Measurements from ENCODE around the gene CPNE8. TPM values are rescaled to one million over a fixed set of nuclear protein-coding genes. Genes with fewer than 3 reads are reported as not detected.

The CPNE8 gene
- total RNA-seq, 1 experiment from 2014 or later, result 23.6 TPM

DNA sequence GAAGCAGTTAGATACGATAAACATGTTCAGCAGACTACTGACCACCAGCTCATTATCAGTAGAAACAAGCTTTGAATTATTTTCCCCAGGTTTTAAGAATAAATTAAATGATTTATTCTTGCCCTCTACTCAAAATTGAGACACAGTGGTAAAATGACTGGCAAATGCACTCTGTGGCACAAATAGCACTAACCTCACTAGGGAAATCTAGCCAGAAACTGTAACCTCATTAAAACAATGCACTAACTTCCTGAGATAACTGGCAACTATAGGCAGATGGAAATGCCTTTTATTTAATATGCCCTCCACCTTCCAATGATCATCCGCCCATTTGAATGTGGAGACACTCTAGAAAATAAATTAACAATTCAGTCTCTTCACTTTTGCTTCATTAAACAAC, 33.2 kb downstream of the CPNE8 start:
- Histone ChIP-seq H3K4me3 (ENCODE audit: low read depth in 2 of 2, low read length in 2 of 2) (no peak overlapping the region), H3K9me3 (ENCODE audit: control insufficient read depth, insufficient read depth, low read depth, low read length) (no peaks in the 10 kb centered on the region), H3K27me3 (ENCODE audit: control insufficient read depth, insufficient read depth, low read length) (no peaks in the 10 kb centered on the region), H3K4me1 (ENCODE audit: control insufficient read depth, insufficient read depth, low read length) (no peaks in the 10 kb centered on the region), H3K36me3 (ENCODE audit: control insufficient read depth, insufficient read depth, low read length) (no peaks in the 10 kb centered on the region), H3K27ac (ENCODE audit: low read length) (no peak overlapping the region)
- ChIA-PET POLR2A (no interaction called here), CTCF (no interaction called here)
- TF ChIP-seq, protein P1, sequence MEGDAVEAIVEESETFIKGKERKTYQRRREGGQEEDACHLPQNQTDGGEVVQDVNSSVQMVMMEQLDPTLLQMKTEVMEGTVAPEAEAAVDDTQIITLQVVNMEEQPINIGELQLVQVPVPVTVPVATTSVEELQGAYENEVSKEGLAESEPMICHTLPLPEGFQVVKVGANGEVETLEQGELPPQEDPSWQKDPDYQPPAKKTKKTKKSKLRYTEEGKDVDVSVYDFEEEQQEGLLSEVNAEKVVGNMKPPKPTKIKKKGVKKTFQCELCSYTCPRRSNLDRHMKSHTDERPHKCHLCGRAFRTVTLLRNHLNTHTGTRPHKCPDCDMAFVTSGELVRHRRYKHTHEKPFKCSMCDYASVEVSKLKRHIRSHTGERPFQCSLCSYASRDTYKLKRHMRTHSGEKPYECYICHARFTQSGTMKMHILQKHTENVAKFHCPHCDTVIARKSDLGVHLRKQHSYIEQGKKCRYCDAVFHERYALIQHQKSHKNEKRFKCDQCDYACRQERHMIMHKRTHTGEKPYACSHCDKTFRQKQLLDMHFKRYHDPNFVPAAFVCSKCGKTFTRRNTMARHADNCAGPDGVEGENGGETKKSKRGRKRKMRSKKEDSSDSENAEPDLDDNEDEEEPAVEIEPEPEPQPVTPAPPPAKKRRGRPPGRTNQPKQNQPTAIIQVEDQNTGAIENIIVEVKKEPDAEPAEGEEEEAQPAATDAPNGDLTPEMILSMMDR (IDR thresholded peaks at IDR 0.05), result no peak
- TF ChIP-seq SIN3A (IDR thresholded peaks at IDR 0.05; ENCODE audit: borderline replicate concordance, insufficient read depth, low read depth, low read length), result no peak
- TF ChIP-seq, protein P2, sequence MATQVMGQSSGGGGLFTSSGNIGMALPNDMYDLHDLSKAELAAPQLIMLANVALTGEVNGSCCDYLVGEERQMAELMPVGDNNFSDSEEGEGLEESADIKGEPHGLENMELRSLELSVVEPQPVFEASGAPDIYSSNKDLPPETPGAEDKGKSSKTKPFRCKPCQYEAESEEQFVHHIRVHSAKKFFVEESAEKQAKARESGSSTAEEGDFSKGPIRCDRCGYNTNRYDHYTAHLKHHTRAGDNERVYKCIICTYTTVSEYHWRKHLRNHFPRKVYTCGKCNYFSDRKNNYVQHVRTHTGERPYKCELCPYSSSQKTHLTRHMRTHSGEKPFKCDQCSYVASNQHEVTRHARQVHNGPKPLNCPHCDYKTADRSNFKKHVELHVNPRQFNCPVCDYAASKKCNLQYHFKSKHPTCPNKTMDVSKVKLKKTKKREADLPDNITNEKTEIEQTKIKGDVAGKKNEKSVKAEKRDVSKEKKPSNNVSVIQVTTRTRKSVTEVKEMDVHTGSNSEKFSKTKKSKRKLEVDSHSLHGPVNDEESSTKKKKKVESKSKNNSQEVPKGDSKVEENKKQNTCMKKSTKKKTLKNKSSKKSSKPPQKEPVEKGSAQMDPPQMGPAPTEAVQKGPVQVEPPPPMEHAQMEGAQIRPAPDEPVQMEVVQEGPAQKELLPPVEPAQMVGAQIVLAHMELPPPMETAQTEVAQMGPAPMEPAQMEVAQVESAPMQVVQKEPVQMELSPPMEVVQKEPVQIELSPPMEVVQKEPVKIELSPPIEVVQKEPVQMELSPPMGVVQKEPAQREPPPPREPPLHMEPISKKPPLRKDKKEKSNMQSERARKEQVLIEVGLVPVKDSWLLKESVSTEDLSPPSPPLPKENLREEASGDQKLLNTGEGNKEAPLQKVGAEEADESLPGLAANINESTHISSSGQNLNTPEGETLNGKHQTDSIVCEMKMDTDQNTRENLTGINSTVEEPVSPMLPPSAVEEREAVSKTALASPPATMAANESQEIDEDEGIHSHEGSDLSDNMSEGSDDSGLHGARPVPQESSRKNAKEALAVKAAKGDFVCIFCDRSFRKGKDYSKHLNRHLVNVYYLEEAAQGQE (IDR thresholded peaks at IDR 0.05; ENCODE audit: insufficient read depth in 1 of 2, low read depth in 2 of 2, low read length in 1 of 2), result no peak
- TF ChIP-seq POLR2AphosphoS5 (IDR thresholded peaks at IDR 0.05; ENCODE audit: low read depth, low read length), result no peak
- TF ChIP-seq TCF7L2 (IDR thresholded peaks at IDR 0.05; ENCODE audit: low read depth, low read length), result no peak
- ATAC-seq (no peak), DNase-seq (ENCODE audit: low read depth, low spot score) (no peak)
- in situ Hi-C loops (cut with HindIII; ENCODE audit: low pct_unique_long_range_greater_than_20kb, low sequenced_read_pairs), result no loop called here
- intact Hi-C loops (cut with micrococcal nuclease; ENCODE audit: unreplicated experiment), result no loop called here
- BruUV-seq (replicated peaks), result no TSS peak

DNA sequence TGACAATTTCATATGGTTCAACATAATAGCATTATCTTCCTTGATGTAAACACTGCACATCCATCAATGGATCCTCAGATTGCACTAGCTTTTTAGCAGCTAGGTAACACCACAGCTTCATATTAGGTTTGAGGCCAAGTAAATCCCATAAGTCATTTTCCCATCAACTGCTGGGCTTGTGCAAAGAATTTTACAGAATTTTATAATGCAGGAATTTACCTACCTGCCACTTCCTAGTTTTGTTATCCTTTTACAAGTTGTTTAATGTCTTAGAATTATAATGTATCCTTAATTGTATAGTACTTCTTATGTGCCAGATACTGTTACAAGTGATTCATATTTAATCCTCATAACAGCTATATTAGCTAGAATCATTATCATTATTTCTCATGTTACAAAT, 36.4 kb downstream of the CPNE8 start:
- DNase-seq (ENCODE audit: low read depth, low spot score) (no peak), ATAC-seq (no peak)
- BruUV-seq (replicated peaks), result no TSS peak
- H3K9me3 ChIP-seq (ENCODE audit: control insufficient read depth, insufficient read depth, low read depth, low read length), result no peaks in the 10 kb centered on the region
- no peaks in the 10 kb centered on the region for H3K36me3 ChIP-seq (ENCODE audit: control insufficient read depth, insufficient read depth, low read length)
- CTCF ChIA-PET, result no interaction called here
- no peak overlapping the region for H3K4me3 ChIP-seq (ENCODE audit: low read depth in 2 of 2, low read length in 2 of 2)
- TF ChIP-seq, protein P2 (IDR thresholded peaks at IDR 0.05; ENCODE audit: insufficient read depth in 1 of 2, low read depth in 2 of 2, low read length in 1 of 2), result no peak
- TF ChIP-seq, protein P1 (IDR thresholded peaks at IDR 0.05), result no peak
- TF ChIP-seq SIN3A (IDR thresholded peaks at IDR 0.05; ENCODE audit: borderline replicate concordance, insufficient read depth, low read depth, low read length), result no peak
- TF ChIP-seq POLR2AphosphoS5 (IDR thresholded peaks at IDR 0.05; ENCODE audit: low read depth, low read length), result no peak
- no peak for TF ChIP-seq TCF7L2 (IDR thresholded peaks at IDR 0.05; ENCODE audit: low read depth, low read length)
- no peaks in the 10 kb centered on the region for H3K4me1 ChIP-seq (ENCODE audit: control insufficient read depth, insufficient read depth, low read length)
- intact Hi-C loops (cut with micrococcal nuclease; ENCODE audit: unreplicated experiment) (no loop called here), in situ Hi-C loops (cut with HindIII; ENCODE audit: low pct_unique_long_range_greater_than_20kb, low sequenced_read_pairs) (no loop called here)
- POLR2A ChIA-PET, result no interaction called here
- no peak overlapping the region for H3K27ac ChIP-seq (ENCODE audit: low read length)
- no peaks in the 10 kb centered on the region for H3K27me3 ChIP-seq (ENCODE audit: control insufficient read depth, insufficient read depth, low read length)

Measured in Panc1 (cell line).